ENCODE results near the gene UNG. TPM values are rescaled to one million over a fixed set of nuclear protein-coding genes. Genes with fewer than 3 reads are reported as not detected.

The UNG gene
- total and polyA plus RNA-seq, 2 of the 8 experiments (the other 6 are each of a cell fraction or from before 2014, with no cell fraction given), result 71.6 to 163 TPM

GRCh38 chr12:109110988-109111495 is 13.6 kb downstream of the UNG start (continued):
- TF ChIP-seq CHD7 (IDR thresholded peaks at IDR 0.05; ENCODE audit: insufficient replicate concordance, low read length) (no peak), RFX5 (IDR thresholded peaks at IDR 0.05; ENCODE audit: borderline replicate concordance, low read depth, low read length) (no peak), TAF1 (IDR thresholded peaks at IDR 0.05; ENCODE audit: low read depth, low read length) (0 out of 2 replicates have a peak, but pooled peaks have one; percentile 30), CBX8 (IDR thresholded peaks at IDR 0.05; ENCODE audit: borderline replicate concordance, low read depth, low read length) (no peak), KDM4A (IDR thresholded peaks at IDR 0.05; ENCODE audit: low read depth, low read length, severe bottlenecking) (peak; percentile 28), CTBP2 (IDR thresholded peaks at IDR 0.05; ENCODE audit: borderline replicate concordance, insufficient read depth, insufficient read length, low read length) (no peak), RXRA (IDR thresholded peaks at IDR 0.05; ENCODE audit: insufficient read depth, low read depth, low read length) (no peak), USF2 (IDR thresholded peaks at IDR 0.05; ENCODE audit: low read length) (no peak), EZH2 (IDR thresholded peaks at IDR 0.05; ENCODE audit: low read depth, low read length, severe bottlenecking) (no peak), EGR1 (IDR thresholded peaks at IDR 0.05; ENCODE audit: borderline replicate concordance, low read depth, low read length) (no peak)
